Ishikawa (cell line): Measurements from ENCODE around the gene PIP4K2C.

Experiments used
- CEBPB ChIP-seq: IDR thresholded peaks from 2 replicates; pipeline ENCODE4 v1.6.1; 2012
- CREB1 ChIP-seq: IDR thresholded peaks from 2 replicates; pipeline ENCODE4 v1.6.1; 2012; ENCODE audit warnings: low read depth
- EGR1 ChIP-seq: IDR thresholded peaks from 2 replicates; pipeline ENCODE4 v1.6.1; 2012
- EP300 ChIP-seq: IDR thresholded peaks from 2 replicates; pipeline ENCODE4 v1.6.1; 2012; ENCODE audit warnings: borderline replicate concordance
- FOXM1 ChIP-seq: IDR thresholded peaks from 2 replicates; pipeline ENCODE4 v1.6.1; 2012; ENCODE audit warnings: low read depth, borderline replicate concordance
- MAX ChIP-seq: IDR thresholded peaks from 2 replicates; pipeline ENCODE4 v1.6.1; 2012
- NFIC ChIP-seq: IDR thresholded peaks from 2 replicates; pipeline ENCODE4 v1.6.1; 2012
- RAD21 ChIP-seq: IDR thresholded peaks from 2 replicates; pipeline ENCODE4 v1.6.1; 2012; ENCODE audit warnings: low read depth
- TAF1 ChIP-seq: IDR thresholded peaks from 2 replicates; pipeline ENCODE4 v1.6.1; 2012; ENCODE audit warnings: low read depth, mild to moderate bottlenecking
- TCF12 ChIP-seq: IDR thresholded peaks from 2 replicates; pipeline ENCODE4 v1.6.1; 2012; ENCODE audit warnings: low read depth
- TEAD4 ChIP-seq: IDR thresholded peaks from 2 replicates; pipeline ENCODE4 v1.6.1; 2012
- YY1 ChIP-seq: IDR thresholded peaks from 2 replicates; pipeline ENCODE4 v1.6.1; 2012; ENCODE audit warnings: low read depth
- ZBTB7A ChIP-seq: IDR thresholded peaks from 2 replicates; pipeline ENCODE4 v1.6.1; 2012; ENCODE audit warnings: low read depth
- TF ChIP-seq, protein P1 (sequence below): IDR thresholded peaks from 2 replicates; pipeline ENCODE4 v1.6.1; 2012
- TF ChIP-seq, protein P2 (sequence below): IDR thresholded peaks from 2 replicates; pipeline ENCODE4 v1.6.1; 2012; ENCODE audit warnings: low read depth, mild to moderate bottlenecking

Gene PIP4K2C

GRCh38 chr12:57619434-57620244 lies 28.6 kb downstream of the PIP4K2C start:
- TF ChIP-seq EP300 = no peak
- TF ChIP-seq CEBPB = no peak
- TF ChIP-seq, protein P1, sequence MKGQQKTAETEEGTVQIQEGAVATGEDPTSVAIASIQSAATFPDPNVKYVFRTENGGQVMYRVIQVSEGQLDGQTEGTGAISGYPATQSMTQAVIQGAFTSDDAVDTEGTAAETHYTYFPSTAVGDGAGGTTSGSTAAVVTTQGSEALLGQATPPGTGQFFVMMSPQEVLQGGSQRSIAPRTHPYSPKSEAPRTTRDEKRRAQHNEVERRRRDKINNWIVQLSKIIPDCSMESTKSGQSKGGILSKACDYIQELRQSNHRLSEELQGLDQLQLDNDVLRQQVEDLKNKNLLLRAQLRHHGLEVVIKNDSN = no peak
- no peak for TF ChIP-seq RAD21
- TF ChIP-seq TEAD4 = no peak
- TF ChIP-seq YY1 = no peak
- TF ChIP-seq, protein P2, sequence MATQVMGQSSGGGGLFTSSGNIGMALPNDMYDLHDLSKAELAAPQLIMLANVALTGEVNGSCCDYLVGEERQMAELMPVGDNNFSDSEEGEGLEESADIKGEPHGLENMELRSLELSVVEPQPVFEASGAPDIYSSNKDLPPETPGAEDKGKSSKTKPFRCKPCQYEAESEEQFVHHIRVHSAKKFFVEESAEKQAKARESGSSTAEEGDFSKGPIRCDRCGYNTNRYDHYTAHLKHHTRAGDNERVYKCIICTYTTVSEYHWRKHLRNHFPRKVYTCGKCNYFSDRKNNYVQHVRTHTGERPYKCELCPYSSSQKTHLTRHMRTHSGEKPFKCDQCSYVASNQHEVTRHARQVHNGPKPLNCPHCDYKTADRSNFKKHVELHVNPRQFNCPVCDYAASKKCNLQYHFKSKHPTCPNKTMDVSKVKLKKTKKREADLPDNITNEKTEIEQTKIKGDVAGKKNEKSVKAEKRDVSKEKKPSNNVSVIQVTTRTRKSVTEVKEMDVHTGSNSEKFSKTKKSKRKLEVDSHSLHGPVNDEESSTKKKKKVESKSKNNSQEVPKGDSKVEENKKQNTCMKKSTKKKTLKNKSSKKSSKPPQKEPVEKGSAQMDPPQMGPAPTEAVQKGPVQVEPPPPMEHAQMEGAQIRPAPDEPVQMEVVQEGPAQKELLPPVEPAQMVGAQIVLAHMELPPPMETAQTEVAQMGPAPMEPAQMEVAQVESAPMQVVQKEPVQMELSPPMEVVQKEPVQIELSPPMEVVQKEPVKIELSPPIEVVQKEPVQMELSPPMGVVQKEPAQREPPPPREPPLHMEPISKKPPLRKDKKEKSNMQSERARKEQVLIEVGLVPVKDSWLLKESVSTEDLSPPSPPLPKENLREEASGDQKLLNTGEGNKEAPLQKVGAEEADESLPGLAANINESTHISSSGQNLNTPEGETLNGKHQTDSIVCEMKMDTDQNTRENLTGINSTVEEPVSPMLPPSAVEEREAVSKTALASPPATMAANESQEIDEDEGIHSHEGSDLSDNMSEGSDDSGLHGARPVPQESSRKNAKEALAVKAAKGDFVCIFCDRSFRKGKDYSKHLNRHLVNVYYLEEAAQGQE = no peak
- TF ChIP-seq ZBTB7A = no peak
- TF ChIP-seq NFIC = no peak
- TF ChIP-seq TCF12 = no peak
- no peak for TF ChIP-seq MAX
- no peak for TF ChIP-seq CREB1
- TF ChIP-seq EGR1 = no peak
- no peak for TF ChIP-seq FOXM1
- no peak for TF ChIP-seq TAF1

GRCh38 chr12:57620245-57620935 lies 29.4 kb downstream of the PIP4K2C start:
- TF ChIP-seq NFIC (no peak), TAF1 (no peak), CREB1 (no peak), EGR1 (no peak), TEAD4 (no peak), ZBTB7A (no peak), EP300 (no peak), MAX (no peak), YY1 (no peak), RAD21 (no peak), CEBPB (no peak), FOXM1 (no peak), TCF12 (no peak)
- TF ChIP-seq, protein P2 = no peak
- TF ChIP-seq, protein P1 = no peak

DNA sequence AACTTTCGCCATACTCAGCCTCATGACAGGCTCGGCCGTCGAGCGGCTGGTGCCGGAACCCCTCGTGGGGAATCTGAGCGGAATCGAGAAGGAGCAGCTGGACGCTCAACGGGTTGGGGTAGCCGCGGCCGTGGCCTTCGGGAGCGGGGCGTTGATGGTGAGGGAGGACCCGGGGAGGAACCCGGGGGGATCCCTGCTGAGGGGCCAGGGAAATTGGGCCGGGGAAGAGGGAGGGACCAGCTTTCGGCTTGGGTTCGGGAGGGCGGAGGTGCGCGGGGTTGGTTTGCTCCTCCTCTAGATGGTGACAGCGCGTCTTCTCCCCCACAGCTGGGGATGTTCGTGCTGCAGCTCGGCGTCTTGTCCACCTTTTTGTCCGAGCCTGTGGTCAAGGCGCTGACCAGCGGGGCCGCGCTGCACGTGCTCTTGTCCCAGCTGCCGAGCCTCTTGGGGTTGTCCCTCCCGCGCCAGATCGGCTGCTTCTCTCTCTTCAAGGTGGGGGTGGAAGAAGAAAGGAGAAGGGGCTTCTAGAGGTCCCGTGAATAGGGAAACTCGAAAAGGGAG lies 30.0 kb downstream of the PIP4K2C start:
- TF ChIP-seq EP300 (no peak), CREB1 (no peak)
- TF ChIP-seq, protein P1 = no peak
- TF ChIP-seq, protein P2 = 0 out of 2 replicates have a peak, but pooled peaks have one; percentile 3
